Esophagus muscularis mucosa (tissue), 4 donors: Measurements from ENCODE around the gene GPC6. TPM values are rescaled to one million over a fixed set of nuclear protein-coding genes. Genes with fewer than 3 reads are reported as not detected.

Experiments
- DNase-seq: peaks from one replicate; pipeline ENCODE4 v3.0.0-alpha.2; 2017; ENCODE audit errors: extremely low spot score
- H3K27ac ChIP-seq, 4 donors: fragments of 200-600 bp; sonication (generic); replicated peaks in 1 of 4; 1 replicate in 3 of 4; 2 replicates in 1 of 4; pipeline ENCODE4 v1.5.1; 2016 to 2019; ENCODE audit warnings: mild to moderate bottlenecking in 1 of 4
- H3K27me3 ChIP-seq, 4 donors: fragments of 200-600 bp; sonication (generic); one replicate each; pipeline versions ENCODE4 v1.5.1 to v1.6.0; 2016 to 2019
- H3K36me3 ChIP-seq, 4 donors: fragments of 200-600 bp; sonication (generic); one replicate each; pipeline ENCODE4 v1.5.1; 2016 to 2019
- H3K4me1 ChIP-seq, 4 donors: fragments of 200-600 bp; sonication (generic); one replicate each; pipeline ENCODE4 v1.5.1; 2016 to 2019
- H3K4me3 ChIP-seq, 4 donors: fragments of 200-600 bp; sonication (generic); 1 replicate in 2 of 4; 2 replicates in 2 of 4; pipeline ENCODE4 v1.5.1; 2016 to 2019; ENCODE audit warnings: mild to moderate bottlenecking in 4 of 4, moderate library complexity in 1 of 4
- H3K9me3 ChIP-seq, 4 donors: fragments of 200-600 bp; sonication (generic); 1 replicate in 3 of 4; 2 replicates in 1 of 4; pipeline ENCODE4 v1.5.1; 2016 to 2019
- CTCF ChIP-seq, 3 experiments: fragments of 200-600 bp in 2 of 3; fragments of 450-650 bp in 1 of 3; sonication (generic) in 2 of 3; IDR thresholded peaks; one replicate each; pipeline ENCODE4 v1.5.1; 2017 to 2019; ENCODE audit warnings: antibody characterized with exemption in 3 of 3, mild to moderate bottlenecking in 2 of 3, moderate library complexity in 1 of 3
- EP300 ChIP-seq: sonication (generic); formaldehyde crosslinking; IDR thresholded peaks from one replicate; pipeline ENCODE4 v1.6.1; 2017; ENCODE audit warnings: antibody characterized with exemption
- POLR2A ChIP-seq: fragments of 450-650 bp; IDR thresholded peaks from one replicate; pipeline ENCODE4 v1.6.1; 2017; ENCODE audit warnings: antibody characterized with exemption, moderate library complexity, mild to moderate bottlenecking, low read depth
- POLR2AphosphoS5 ChIP-seq, 2 donors: sonication (generic); formaldehyde crosslinking; IDR thresholded peaks; one replicate each; pipeline ENCODE4 v1.6.1; 2017; ENCODE audit warnings: antibody characterized with exemption in 2 of 2
- WGBS: methylation state at CpG from one replicate; pipeline ENCODE4 v1.1.5; 2018; 5-methylcytosine and 5-hydroxymethylcytosine counted together
- intact Hi-C: fragments of 100-400 bp; cut with DNase I; formaldehyde crosslinking; loops from one replicate; pipeline ENCODE4 v1.15.1; 2023
- total RNA-seq, 4 donors: library from RNA; depleted of rRNA; stranded (reverse); fragments of >200 nt; gene quantifications; one replicate each; pipeline versions ENCODE4 v1.1.0 to v1.2.1, GENCODE V29; 2016

GPC6 gene
- total RNA-seq, 4 donors from 2014 or later = 6.5 to 17.2 (median 13.5) TPM

- intact Hi-C loops = no loop called here
- Histone ChIP-seq H3K27ac (no peak overlapping the region), H3K9me3 (no peaks in the 10 kb centered on the region), H3K36me3 (no peaks in the 10 kb centered on the region), H3K4me3 (no peak overlapping the region), H3K27me3 (no peaks in the 10 kb centered on the region), H3K4me1 (no peaks in the 10 kb centered on the region)
- no peak for TF ChIP-seq POLR2A
- no peak for TF ChIP-seq EP300
- no peak for TF ChIP-seq CTCF (IDR thresholded peaks at IDR 0.05)
- TF ChIP-seq POLR2AphosphoS5 (IDR thresholded peaks at IDR 0.05) = no peak
- no peak for DNase-seq
- WGBS = 83% methylated on average over 10 of the region's 10 CpGs
These were observed 733.4 kb downstream of the GPC6 start for GRCh38 chr13:93959796-93960533.

DNA sequence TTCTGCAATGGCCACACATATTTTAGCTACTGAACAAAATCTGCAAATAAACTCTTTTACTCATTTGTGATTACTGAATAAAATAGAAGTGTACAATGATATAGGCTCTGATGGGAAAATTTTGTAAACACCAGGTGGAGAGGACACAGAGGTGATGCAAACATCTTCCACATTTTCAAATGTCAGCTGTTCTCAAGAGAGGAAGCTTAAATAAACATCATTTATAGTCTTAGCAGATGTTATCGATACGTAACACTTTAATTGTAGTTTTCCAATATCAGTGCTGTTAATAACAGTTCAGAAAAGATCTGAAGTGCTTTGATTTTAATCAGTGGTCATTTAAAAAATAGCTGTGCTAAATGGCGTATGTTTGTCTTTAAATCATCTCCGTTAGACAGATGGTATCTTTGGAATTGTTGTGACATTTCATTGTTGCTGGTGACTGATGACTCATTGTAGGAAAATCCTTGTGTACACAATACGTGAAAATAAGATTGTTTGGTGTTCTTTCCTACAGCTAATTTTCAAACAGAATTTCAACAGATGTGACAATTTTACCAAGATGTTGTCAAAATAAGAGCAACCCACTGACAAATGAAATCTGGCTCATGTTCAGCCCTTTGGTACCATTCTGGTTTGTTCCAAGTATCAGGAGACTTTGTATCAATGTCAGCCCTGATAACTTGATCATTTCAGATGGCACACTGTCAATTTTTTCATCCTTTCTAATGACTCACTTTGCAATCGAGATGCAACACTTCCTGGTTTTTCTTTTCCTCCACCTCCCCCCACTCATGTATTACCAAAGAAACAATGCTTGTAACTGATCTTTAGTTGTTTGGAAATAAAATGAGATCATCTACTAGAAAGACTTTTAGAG is 736.9 kb downstream of the GPC6 start:
- Histone ChIP-seq H3K9me3 (no peaks in the 10 kb centered on the region), H3K27ac (no peak overlapping the region), H3K27me3 (no peaks in the 10 kb centered on the region), H3K36me3 (no peaks in the 10 kb centered on the region), H3K4me3 (no peak overlapping the region), H3K4me1 (no peaks in the 10 kb centered on the region)
- WGBS = 64% methylated on average over 6 of the region's 6 CpGs
- TF ChIP-seq POLR2AphosphoS5 (IDR thresholded peaks at IDR 0.05) (no peak), EP300 (no peak), POLR2A (no peak), CTCF (IDR thresholded peaks at IDR 0.05) (no peak)
- no peak for DNase-seq
- intact Hi-C loops = no loop called here

DNA sequence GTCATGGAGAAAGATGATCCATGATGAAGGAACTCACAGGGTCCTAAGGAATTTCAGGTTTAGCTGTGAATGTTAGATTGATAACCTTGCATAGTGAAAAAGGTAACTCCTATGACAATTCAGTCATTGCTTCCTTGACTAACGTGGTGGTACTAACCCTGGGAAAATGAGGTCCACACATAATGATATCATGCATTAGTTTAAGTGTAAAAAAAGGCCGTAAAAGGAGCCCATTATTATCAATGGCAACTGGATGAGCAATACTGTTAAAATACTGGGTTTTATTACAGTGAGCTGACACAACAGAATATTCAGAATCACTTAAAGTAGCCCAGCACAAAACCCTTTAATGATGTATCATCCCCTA is 737.5 kb downstream of the GPC6 start:
- no peak for DNase-seq
- no peaks in the 10 kb centered on the region for H3K9me3 ChIP-seq
- 70% methylated on average over 2 of the region's 2 CpGs for WGBS
- H3K36me3 ChIP-seq = no peaks in the 10 kb centered on the region
- H3K27me3 ChIP-seq = no peaks in the 10 kb centered on the region
- H3K4me1 ChIP-seq = no peaks in the 10 kb centered on the region
- no peak overlapping the region for H3K4me3 ChIP-seq
- TF ChIP-seq EP300 = no peak
- no peak for TF ChIP-seq POLR2A
- no peak for TF ChIP-seq POLR2AphosphoS5 (IDR thresholded peaks at IDR 0.05)
- no peak for TF ChIP-seq CTCF (IDR thresholded peaks at IDR 0.05)
- intact Hi-C loops = no loop called here
- no peak overlapping the region for H3K27ac ChIP-seq

DNA sequence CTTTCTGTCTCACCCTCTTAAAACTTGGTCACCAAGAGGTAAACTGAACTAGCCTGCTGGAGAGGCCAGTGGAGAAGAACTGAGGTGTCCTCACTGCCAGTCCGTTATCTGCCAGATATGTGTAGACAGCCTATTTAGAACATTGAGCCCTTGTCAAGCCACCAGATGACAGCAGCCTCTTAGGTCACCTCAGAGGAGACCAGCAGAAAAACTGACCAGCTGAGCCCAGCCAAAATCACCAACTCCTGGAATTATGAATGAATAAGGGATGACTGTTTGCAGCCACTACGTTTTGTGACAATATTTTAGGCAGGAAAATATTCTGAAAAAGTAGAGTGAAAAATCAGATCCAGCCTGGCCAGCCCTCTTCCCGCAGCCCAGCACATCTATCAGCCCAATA is 739.0 kb downstream of the GPC6 start:
- DNase-seq = no peak
- no peak overlapping the region for H3K4me3 ChIP-seq
- no peaks in the 10 kb centered on the region for H3K36me3 ChIP-seq
- H3K4me1 ChIP-seq = no peaks in the 10 kb centered on the region
- no peaks in the 10 kb centered on the region for H3K27me3 ChIP-seq
- H3K9me3 ChIP-seq = no peaks in the 10 kb centered on the region
- intact Hi-C loops = no loop called here
- no peak overlapping the region for H3K27ac ChIP-seq
- WGBS = 89% methylated on average over 3 of the region's 3 CpGs
- no peak for TF ChIP-seq POLR2A
- no peak for TF ChIP-seq POLR2AphosphoS5 (IDR thresholded peaks at IDR 0.05)
- no peak for TF ChIP-seq EP300
- no peak for TF ChIP-seq CTCF (IDR thresholded peaks at IDR 0.05)
